ENCODE data around the gene HMCN2.

DNA sequence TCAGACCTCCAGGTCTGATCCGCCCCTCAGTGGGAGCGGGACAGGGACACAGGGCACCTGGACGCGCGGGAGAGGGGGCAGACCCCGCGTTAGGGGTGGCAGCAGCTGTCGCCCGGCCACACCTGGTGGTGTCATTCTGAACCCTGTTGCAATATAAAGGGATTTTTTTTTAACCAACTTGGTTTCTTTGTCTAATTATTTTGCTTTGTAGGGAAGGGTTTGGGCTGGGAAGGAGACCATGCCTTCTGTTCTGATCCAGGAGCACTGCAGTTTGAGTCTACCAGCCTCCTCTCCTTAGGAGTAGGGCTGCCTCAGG, 168.3 kb downstream of the HMCN2 start:
- TF ChIP-seq, protein P1, sequence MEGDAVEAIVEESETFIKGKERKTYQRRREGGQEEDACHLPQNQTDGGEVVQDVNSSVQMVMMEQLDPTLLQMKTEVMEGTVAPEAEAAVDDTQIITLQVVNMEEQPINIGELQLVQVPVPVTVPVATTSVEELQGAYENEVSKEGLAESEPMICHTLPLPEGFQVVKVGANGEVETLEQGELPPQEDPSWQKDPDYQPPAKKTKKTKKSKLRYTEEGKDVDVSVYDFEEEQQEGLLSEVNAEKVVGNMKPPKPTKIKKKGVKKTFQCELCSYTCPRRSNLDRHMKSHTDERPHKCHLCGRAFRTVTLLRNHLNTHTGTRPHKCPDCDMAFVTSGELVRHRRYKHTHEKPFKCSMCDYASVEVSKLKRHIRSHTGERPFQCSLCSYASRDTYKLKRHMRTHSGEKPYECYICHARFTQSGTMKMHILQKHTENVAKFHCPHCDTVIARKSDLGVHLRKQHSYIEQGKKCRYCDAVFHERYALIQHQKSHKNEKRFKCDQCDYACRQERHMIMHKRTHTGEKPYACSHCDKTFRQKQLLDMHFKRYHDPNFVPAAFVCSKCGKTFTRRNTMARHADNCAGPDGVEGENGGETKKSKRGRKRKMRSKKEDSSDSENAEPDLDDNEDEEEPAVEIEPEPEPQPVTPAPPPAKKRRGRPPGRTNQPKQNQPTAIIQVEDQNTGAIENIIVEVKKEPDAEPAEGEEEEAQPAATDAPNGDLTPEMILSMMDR (conservative IDR thresholded peaks at IDR 0.05) = no peak
- no peak for TF ChIP-seq ZFX (IDR thresholded peaks at IDR 0.05)
